Frontal cortex (tissue), 4 donors: Measurements from ENCODE around the gene PCP4. TPM values are rescaled to one million over a fixed set of nuclear protein-coding genes. Genes with fewer than 3 reads are reported as not detected.
A peak's percentile ranks its signal among the peaks of the same experiment; 100 is the strongest.

ENCODE experiments used
- DNase-seq, 2 donors: peaks; one replicate each; pipeline ENCODE4 v3.0.0; 2012; ENCODE audit warnings: low spot score in 2 of 2
- FAIRE-seq: peaks from 2 replicates; lab custom pipeline; 2012; peaks lifted over from hg19 to GRCh38; lab: Jason Lieb, UNC
- total RNA-seq: library from RNA; depleted of rRNA; stranded (reverse); fragments of >200 nt; gene quantifications from one replicate; pipeline ENCODE4 v1.2.3, GENCODE V29; 2014
- donor health status: control.
- donor health status: control.
- donor health status: control.

The PCP4 gene
- 6.1 TPM for total RNA-seq

DNA sequence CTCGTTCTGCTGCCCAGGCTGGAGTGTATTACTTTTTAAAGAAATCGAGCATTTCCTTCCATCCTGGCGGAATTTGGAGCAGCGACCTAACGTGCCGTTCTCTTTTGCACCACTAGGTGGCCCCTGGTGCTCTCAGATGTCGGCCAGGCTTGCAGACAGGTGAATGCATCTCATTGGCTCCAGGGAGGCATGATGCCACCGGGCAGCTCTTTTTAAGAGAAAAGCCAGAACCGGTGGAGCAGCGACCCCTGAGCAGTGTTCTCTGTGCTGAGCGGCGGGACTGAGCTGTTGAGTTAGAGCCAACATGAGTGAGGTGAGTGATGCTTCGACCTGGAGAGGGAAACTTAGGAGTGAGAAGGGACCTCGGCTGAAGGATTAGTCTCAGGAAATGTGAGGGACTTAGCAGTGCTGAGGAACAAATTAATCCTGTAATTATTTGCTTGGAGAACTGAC, at the start of gene PCP4:
Gene PCP4, plus strand, starts transcription at position 241 of the 453 bp plus-strand sequence. Its CDS starts 64 bp downstream, at position 305.
- no peak for FAIRE-seq

DNA sequence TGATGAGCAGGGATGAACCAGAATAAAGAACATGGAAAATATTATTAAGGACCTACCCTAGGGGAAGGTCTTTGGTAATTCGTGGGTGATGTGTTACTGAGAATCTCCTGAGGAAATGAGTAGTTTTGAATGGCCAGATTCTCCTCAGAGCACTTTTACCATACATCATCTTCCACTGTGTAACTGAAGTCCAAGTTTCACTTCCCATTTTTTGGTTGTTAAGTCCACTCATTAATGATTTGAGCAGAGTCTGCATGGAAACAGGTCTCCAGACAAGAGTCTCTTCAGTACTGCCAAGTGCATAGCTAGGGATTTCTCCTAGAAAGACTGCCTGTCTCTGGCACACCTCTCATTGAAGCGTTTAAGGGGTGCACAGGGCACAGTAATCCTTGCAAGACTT, 48.7 kb upstream of the PCP4 start:
- DNase-seq (no peak), FAIRE-seq (no peak)

More for the DNA sequence above, at the start of gene PCP4:
- DNase-seq: peak in 1 of 2 donors; percentile 53

DNA sequence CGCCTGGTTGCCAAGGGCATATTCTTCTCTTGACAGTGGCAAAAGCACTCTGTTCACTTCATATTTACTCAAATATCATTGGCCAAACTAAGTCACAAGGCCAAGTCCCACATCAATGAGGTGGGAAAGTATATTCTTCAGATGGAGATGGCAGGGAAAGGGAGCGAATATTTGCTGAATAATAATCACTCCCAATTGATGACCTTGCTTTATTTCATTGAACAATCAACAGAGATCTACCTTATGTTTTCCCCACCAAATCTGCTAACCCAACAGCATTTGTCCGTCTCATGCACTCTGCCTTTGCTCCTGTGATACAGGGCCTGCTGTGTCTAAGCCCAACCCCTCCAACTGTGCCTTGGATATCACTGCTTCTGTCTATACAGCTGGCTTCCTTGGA, 45.2 kb upstream of the PCP4 start:
- DNase-seq (no peak), FAIRE-seq (no peak)

DNA sequence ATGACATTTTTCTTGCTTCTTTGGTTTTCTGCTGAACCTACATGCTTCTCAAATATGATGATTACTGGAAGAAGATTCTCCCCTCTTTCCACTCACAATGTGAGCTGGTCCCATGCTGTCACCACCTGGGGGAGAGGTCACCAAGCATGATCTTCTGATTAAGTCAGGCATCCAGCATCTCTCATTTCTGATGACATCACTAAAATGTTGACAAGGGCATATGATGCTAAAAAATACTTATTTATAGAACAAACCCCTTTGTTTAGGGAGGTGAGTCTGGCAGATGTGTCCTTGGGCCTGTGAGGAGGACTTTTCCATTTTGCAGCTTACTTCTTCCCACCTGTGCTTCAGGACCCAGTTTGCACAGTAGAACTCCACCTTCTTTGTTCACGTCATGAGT, 42.0 kb upstream of the PCP4 start:
- no peak for DNase-seq
- no peak for FAIRE-seq

- FAIRE-seq: no peak
- no peak for DNase-seq
Observed at GRCh38 chr21:39834543-39834942, 32.7 kb upstream of the PCP4 start.

DNA sequence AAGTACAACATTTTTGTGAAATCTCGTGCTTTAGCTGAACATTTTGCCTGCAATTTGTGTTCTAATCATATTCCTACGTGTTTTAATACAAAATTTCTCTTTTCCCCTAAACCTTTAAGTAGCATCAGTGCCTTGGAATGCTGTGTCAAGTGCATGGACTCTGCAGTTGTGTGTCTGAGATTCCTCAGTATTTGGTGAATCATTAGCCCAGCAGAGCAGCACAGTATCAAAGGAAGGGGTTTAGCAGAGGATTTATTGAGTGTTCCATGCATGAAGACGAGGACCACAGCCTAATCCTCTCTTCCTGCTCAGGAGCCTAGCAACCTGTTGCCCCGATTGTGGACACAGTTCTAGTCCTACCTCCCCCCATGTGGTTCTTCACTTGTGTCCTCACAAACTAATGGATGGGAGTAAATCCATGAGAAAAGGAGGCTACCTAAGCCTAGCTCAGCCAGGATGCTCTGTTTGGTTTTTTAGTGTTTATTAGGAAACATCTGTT, 29.3 kb upstream of the PCP4 start:
- DNase-seq (no peak), FAIRE-seq (no peak)

- DNase-seq (no peak), FAIRE-seq (no peak)
Observed at GRCh38 chr21:39840373-39841097, 26.7 kb upstream of the PCP4 start.

DNA sequence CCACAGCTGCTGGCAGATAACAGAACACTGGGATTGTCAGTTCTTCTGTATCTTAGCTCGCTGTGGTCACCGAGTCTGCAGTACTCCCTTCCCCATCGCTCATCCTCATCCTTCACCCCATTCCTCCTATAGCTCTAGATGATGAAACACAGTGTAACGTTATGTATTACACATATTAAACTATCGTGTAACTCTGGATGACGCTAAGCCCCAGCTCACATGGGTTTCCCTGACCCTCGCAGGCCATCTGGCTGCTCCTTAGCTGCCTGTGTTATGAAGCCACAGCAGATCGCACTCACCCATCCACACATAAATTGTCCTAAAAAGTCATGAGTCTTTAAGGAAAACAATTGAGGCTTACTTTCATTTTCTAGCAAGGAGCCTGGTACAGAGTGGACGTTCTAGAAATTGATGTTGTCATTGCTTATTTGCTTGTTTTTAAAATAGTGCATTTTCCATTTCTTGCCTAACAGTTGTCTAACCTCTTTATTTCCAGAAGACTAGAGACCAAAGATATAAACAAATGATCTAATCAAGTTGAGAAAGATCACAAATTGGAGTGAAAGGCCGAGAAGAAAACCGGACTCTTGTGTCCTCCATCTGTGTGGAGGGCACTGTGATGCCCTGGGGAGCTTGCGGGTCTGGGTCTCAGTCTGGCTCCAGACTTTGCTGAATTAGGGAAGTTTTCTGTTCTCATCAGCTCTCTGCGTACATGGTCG, 24.3 kb upstream of the PCP4 start:
- FAIRE-seq (no peak), DNase-seq (no peak)

GRCh38 chr21:39843483-39843882, 23.8 kb upstream of the PCP4 start:
- FAIRE-seq: no peak
- no peak for DNase-seq

DNA sequence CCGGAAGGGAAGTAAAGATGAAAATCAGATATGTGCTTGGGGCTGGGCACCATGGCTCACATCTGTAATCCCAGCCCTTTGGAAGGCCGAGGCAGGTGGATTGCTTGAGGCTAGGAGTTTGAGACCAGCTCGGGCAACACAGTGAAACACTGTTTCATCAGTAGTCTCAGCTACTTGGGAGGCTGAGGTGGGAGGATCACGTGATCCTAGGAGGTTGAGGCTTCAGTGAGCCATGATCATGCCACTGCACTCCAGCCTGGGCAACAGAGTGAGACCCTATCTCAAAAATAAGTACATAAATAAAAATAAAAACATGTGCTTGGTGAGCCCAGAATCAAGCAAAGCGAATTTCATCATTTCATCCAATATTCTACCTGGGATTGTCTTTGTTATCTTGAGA, 23.3 kb upstream of the PCP4 start:
- no peak for DNase-seq
- no peak for FAIRE-seq

- FAIRE-seq: no peak
Observed at GRCh38 chr21:39845571-39846130, 21.6 kb upstream of the PCP4 start.

DNA sequence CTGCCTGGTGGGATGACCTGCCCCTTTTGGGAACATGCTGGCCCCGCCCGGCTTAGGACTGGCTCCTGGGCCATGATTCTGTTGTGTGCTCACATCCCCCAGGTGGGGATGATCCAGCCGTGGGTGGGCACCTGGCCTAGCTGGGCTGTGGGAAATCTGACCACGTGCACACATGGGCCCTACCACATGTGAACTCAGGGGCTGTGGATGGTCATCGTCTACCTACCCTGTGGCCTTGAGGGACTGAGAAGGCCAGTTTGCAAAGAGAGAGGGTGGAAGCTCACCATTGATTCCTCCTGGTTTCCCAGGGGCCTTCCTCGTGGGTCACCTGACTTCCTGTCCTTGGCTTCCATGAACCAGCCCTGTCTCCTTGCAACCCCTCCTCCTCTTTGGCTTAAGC, 19.4 kb upstream of the PCP4 start:
- no peak for DNase-seq
- no peak for FAIRE-seq

More at GRCh38 chr21:39845571-39846130, 21.6 kb upstream of the PCP4 start:
- DNase-seq: no peak

DNA sequence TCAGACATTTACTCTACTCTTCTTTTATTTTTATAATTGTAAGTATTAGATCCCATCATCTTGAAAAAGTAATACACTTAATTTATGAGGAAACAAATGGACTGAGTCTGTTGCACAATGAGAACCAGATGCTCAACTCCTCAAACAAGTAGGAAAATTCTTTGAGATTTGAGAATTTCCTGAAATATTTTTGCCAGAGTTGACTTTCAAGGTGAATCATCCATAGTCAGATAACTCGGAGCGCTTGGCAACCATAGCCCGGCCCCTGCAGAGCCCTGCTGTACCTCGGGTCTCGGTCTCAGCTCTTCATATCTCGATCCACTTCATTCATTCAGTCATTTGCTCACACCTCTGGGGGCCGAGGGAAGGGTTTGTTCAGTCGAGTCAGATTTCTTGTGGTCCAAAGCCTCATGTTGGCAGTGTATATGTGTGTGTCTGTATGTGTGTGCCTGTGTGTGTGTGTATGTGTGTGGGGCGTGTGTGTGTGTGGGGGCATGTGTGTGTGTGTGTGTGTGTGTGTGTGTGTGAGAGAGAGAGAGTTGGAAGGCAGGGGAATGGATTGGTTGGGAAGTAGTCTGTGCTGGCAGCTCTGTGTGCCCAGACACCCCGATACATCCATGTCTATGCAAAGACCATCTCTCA, 18.1 kb upstream of the PCP4 start:
- DNase-seq: no peak
- no peak for FAIRE-seq

GRCh38 chr21:39850333-39850732, 16.9 kb upstream of the PCP4 start:
- FAIRE-seq: no peak
- DNase-seq: no peak

GRCh38 chr21:39851002-39851618, 16.1 kb upstream of the PCP4 start:
- no peak for FAIRE-seq
- no peak for DNase-seq

DNA sequence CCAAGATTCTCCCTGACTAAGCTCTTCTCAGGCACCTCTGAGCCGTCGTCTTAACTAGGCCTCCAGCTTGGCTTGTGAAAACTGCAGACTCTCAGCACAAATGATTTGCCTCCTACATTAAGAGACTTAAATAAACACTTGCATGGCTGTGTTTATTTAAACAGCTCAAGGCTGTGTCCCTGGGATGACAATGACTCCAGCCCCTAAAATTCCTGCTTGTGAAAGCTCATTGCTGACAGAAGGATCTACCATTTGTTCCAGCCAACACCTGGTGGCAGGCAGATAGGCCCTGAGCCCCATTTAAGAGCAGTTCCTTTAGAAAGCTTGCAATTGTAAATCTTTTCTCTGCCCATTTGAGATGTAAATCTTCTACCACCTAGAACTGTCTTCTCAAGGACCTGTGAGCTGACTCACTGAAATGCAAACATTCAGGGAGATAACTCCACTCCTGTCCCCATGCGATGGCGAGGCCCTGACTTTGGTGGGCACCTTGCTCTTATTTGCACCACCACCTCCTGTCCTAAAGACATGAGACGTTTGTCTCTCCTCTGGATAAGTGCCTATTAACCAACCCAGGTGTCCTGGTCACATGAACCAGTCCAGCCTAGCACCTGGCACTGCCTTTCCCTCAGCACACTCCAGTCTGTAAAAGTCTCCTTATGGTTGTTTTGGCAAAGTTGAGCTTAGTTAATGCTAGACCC, 15.1 kb upstream of the PCP4 start:
- FAIRE-seq (no peak), DNase-seq (no peak)

DNA sequence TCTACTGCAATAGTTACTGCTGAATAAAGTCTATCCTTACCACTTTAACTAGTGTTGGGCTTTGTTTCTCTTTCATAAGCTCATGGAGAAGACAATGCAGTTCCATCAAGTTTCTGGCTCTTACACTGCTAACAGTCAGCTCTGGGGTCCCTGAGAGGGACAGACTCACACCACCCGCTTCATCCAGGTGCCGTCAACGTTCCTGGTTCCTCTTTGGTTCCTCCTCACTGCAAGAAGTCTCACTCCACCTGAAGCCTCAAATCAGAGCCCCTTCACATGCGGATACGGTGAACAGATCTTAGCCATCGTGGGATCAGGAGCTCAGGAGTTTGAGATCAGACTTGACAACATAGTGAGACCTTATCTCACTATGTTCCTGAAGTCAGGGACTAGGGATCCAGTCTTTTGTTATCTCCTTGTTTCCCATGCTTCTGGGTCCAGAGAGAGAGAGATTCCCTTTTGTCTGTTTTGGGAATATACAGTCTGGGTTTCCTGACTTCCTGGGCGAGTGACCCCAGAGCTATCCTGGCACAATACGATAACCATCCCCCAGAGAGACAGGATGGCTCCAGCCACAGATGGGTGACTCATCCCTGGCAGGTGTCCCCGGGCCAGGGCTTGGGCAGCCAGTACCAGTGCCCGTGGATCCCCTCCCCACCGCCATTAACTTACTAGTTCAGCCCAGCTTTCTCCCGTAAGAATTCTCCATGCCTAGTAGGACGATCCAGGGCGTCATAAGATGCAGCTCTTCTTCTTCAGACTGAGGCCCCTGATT, 14.3 kb upstream of the PCP4 start:
- FAIRE-seq: no peak
- DNase-seq: no peak

GRCh38 chr21:39854572-39854971, 12.7 kb upstream of the PCP4 start:
- FAIRE-seq (no peak), DNase-seq (no peak)

GRCh38 chr21:39855595-39855994, 11.6 kb upstream of the PCP4 start:
- no peak for DNase-seq
- FAIRE-seq: no peak
